Gastroesophageal sphincter (tissue), 3 donors: Measurements from ENCODE around the gene TSHR.
A peak's percentile ranks its signal among the peaks of the same experiment; 100 is the strongest.

Source experiments
- EP300 ChIP-seq: sonication (generic); formaldehyde crosslinking; IDR thresholded peaks from one replicate; pipeline ENCODE4 v1.6.1; 2017; ENCODE audit warnings: antibody characterized with exemption, mild to moderate bottlenecking
- POLR2AphosphoS5 ChIP-seq: sonication (generic); formaldehyde crosslinking; IDR thresholded peaks from one replicate; pipeline ENCODE4 v1.6.1; 2017; ENCODE audit warnings: antibody characterized with exemption
- TF ChIP-seq, protein P1 (sequence below), 4 experiments: fragments of 200-600 bp in 2 of 4; fragments of 450-650 bp in 2 of 4; sonication (generic) in 1 of 4; IDR thresholded peaks; one replicate each; pipeline ENCODE4 v1.5.1; 2017 to 2019; ENCODE audit warnings: antibody characterized with exemption in 4 of 4, mild to moderate bottlenecking in 2 of 4, moderate library complexity in 2 of 4

DNA sequence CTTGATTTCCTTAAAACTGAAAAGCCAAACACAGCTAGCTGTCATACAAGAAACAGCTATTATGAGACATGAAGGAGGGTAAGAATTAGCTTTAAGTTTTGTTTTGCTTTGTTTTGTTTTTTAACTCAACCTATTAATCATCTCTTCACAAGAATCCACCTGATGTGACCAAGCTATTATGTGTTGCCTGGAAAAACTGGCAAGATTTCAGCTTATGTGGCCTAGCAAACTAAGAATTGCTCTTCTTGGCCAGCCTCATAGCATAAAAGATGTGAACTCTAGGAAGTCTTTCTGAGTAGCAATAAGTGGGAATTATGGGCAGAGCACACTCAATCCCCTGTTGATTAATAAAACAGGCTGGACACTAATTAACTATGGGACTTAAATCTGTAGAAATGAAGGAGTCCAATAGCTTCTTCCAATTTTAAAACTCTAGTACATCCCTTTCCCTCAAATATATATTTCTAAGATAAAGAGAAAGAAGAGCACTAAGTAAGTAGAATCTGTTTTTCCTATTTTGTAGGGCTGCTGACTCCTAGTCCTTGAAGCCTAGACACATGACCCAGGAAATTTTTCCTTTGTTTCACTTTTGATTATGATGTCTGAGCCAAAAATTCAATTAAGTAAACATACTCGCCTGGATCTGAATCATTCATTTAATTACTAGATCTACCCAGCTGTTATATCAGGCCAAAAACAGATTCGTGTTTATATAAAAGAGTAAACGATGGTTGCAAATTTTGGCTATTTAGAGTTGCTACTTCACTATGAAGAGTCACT, 189.6 kb downstream of the TSHR start:
- peak; percentile 11 for TF ChIP-seq POLR2AphosphoS5
- TF ChIP-seq, protein P1, sequence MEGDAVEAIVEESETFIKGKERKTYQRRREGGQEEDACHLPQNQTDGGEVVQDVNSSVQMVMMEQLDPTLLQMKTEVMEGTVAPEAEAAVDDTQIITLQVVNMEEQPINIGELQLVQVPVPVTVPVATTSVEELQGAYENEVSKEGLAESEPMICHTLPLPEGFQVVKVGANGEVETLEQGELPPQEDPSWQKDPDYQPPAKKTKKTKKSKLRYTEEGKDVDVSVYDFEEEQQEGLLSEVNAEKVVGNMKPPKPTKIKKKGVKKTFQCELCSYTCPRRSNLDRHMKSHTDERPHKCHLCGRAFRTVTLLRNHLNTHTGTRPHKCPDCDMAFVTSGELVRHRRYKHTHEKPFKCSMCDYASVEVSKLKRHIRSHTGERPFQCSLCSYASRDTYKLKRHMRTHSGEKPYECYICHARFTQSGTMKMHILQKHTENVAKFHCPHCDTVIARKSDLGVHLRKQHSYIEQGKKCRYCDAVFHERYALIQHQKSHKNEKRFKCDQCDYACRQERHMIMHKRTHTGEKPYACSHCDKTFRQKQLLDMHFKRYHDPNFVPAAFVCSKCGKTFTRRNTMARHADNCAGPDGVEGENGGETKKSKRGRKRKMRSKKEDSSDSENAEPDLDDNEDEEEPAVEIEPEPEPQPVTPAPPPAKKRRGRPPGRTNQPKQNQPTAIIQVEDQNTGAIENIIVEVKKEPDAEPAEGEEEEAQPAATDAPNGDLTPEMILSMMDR (IDR thresholded peaks at IDR 0.05) = no peak
- TF ChIP-seq EP300 = no peak
